NB4 (cell line): ENCODE measurements around the gene TPCN1.

ENCODE experiments used
- CTCF ChIP-seq: IDR thresholded peaks from one replicate; pipeline ENCODE4 v1.5.1; 2012; ENCODE audit warnings: low read depth, low read length
- MYC ChIP-seq: IDR thresholded peaks from 2 replicates; pipeline ENCODE4 v1.6.1; 2011; ENCODE audit warnings: low read depth, low read length
- POLR2A ChIP-seq: IDR thresholded peaks from 2 replicates; pipeline ENCODE4 v1.6.1; 2011; ENCODE audit warnings: mild to moderate bottlenecking; ENCODE audit not compliant: insufficient read length; ENCODE audit errors: extremely low read depth
- TF ChIP-seq, protein P1 (sequence below): IDR thresholded peaks from 2 replicates; pipeline ENCODE4 v1.6.1; 2011; ENCODE audit warnings: low read depth, low read length

GRCh38 chr12:113238309-113238708, 17.0 kb downstream of the TPCN1 start:
- TF ChIP-seq POLR2A (no peak), CTCF (no peak), MYC (no peak)
- TF ChIP-seq, protein P1, sequence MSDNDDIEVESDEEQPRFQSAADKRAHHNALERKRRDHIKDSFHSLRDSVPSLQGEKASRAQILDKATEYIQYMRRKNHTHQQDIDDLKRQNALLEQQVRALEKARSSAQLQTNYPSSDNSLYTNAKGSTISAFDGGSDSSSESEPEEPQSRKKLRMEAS: no peak
